H1 (cell line): Measurements from ENCODE around the gene ZNF536. TPM values are rescaled to one million over a fixed set of nuclear protein-coding genes. Genes with fewer than 3 reads are reported as not detected.

Source experiments
- CTCF ChIA-PET: fragments of 300-600 bp; sonication (Branson Sonifier 250); formaldehyde crosslinking; loops from one replicate; lab custom pipeline; 2021; ENCODE audit not compliant: partially characterized antibody; lab: Charles Lee
- POLR2A ChIA-PET: fragments of 300-600 bp; sonication (Branson Sonifier 250); formaldehyde crosslinking; loops from one replicate; lab custom pipeline; 2021; ENCODE audit warnings: inconsistent platforms; ENCODE audit not compliant: partially characterized antibody; lab: Charles Lee
- DNase-seq, 2 experiments: peaks; one replicate each; pipeline versions ENCODE4 v3.0.0 to v3.0.0-alpha.2; 2010 to 2022; ENCODE audit warnings: low spot score in 2 of 2, low read depth in 1 of 2, mixed read lengths in 1 of 2
- FAIRE-seq: peaks from 2 replicates; lab custom pipeline; 2011; peaks lifted over from hg19 to GRCh38; lab: Jason Lieb, UNC
- H2AFZ ChIP-seq: 2 replicates; pipeline ENCODE4 v1.8.1; 2012; ENCODE audit warnings: low read length, inconsistent platforms
- H2AK5ac ChIP-seq: 2 replicates; pipeline ENCODE4 v1.6.1; 2013; ENCODE audit warnings: low read depth, low read length
- H2BK120ac ChIP-seq: replicated peaks from 2 replicates; pipeline ENCODE3; 2013; ENCODE audit warnings: low read depth, low read length, inconsistent platforms
- H2BK12ac ChIP-seq: 2 replicates; pipeline ENCODE4 v1.6.1; 2013; ENCODE audit warnings: low read depth, low read length
- H2BK15ac ChIP-seq: 2 replicates; pipeline ENCODE4 v1.6.1; 2013; ENCODE audit warnings: low read length
- H2BK20ac ChIP-seq: 2 replicates; pipeline ENCODE4 v1.6.1; 2013; ENCODE audit warnings: low read length
- H2BK5ac ChIP-seq: 2 replicates; pipeline ENCODE4 v1.6.1; 2013; ENCODE audit warnings: low read depth, low read length
- H3K14ac ChIP-seq: 2 replicates; pipeline ENCODE4 v1.6.1; 2013; ENCODE audit warnings: inconsistent platforms; ENCODE audit not compliant: insufficient read length
- H3K18ac ChIP-seq: 2 replicates; pipeline ENCODE4 v1.6.1; 2013; ENCODE audit warnings: low read length; ENCODE audit errors: extremely low read depth
- H3K23ac ChIP-seq: 2 replicates; pipeline ENCODE4 v1.6.1; 2013; ENCODE audit warnings: inconsistent platforms; ENCODE audit not compliant: insufficient read length
- H3K23me2 ChIP-seq: 2 replicates; pipeline ENCODE4 v1.6.1; 2013; ENCODE audit warnings: low read depth, low read length
- H3K27ac ChIP-seq: 2 replicates; pipeline ENCODE4 v1.6.1; 2011; ENCODE audit warnings: low read depth, low read length, inconsistent platforms
- H3K27me3 ChIP-seq, 4 experiments: replicated peaks in 1 of 4; 1 replicate in 1 of 4; 2 replicates in 3 of 4; pipeline versions ENCODE4 v1.6.1 to v1.8.1; 2011 to 2013; ENCODE audit warnings: low read length in 3 of 4, mild to moderate bottlenecking in 3 of 4, inconsistent platforms in 2 of 4, mixed read lengths in 2 of 4, moderate library complexity in 1 of 4; ENCODE audit not compliant: control insufficient read depth in 3 of 4, insufficient read depth in 3 of 4; ENCODE audit errors: extremely low read depth in 1 of 4
- H3K36me3 ChIP-seq, 4 experiments: 2 replicates each; pipeline versions ENCODE4 v1.6.1 to v1.8.1; 2011 to 2013; ENCODE audit warnings: mild to moderate bottlenecking in 4 of 4, low read length in 3 of 4, moderate library complexity in 2 of 4, control low read depth in 1 of 4, inconsistent platforms in 1 of 4; ENCODE audit not compliant: insufficient read depth in 4 of 4, control insufficient read depth in 2 of 4
- H3K4ac ChIP-seq: replicated peaks from 2 replicates; pipeline ENCODE3; 2013; ENCODE audit warnings: low read length, low read depth, mixed read lengths, inconsistent platforms; ENCODE audit not compliant: insufficient read length
- H3K4me1 ChIP-seq, 4 experiments: replicated peaks in 1 of 4; 1 replicate in 1 of 4; 2 replicates in 3 of 4; pipeline versions ENCODE4 v1.6.1 to v1.8.1; 2011 to 2013; ENCODE audit warnings: low read length in 3 of 4, inconsistent platforms in 2 of 4, mixed read lengths in 1 of 4; ENCODE audit not compliant: insufficient read depth in 4 of 4, control insufficient read depth in 3 of 4
- H3K4me2 ChIP-seq, 2 experiments: 2 replicates each; pipeline versions ENCODE4 v1.6.1 to v1.8.1; 2011 to 2013; ENCODE audit warnings: low read depth in 2 of 2, low read length in 2 of 2, control low read depth in 1 of 2, inconsistent platforms in 1 of 2, mild to moderate bottlenecking in 1 of 2; ENCODE audit not compliant: insufficient read depth in 1 of 2
- H3K4me3 ChIP-seq, 4 experiments: fragments of 200-600, 300-600 bp in 1 of 4; sonication (generic), shearing (Covaris generic), sonication (Bioruptor Twin) in 1 of 4; 2 replicates each; pipeline versions ENCODE4 v1.5.1 to v1.8.1; 2011 to 2016; ENCODE audit warnings: low read length in 4 of 4, low read depth in 3 of 4, control low read depth in 2 of 4, inconsistent platforms in 2 of 4, mild to moderate bottlenecking in 2 of 4, mixed read lengths in 1 of 4, moderate library complexity in 1 of 4; ENCODE audit not compliant: insufficient read depth in 2 of 4; ENCODE audit errors: extremely low read depth in 1 of 4
- H3K56ac ChIP-seq: replicated peaks from 2 replicates; pipeline ENCODE3; 2013; ENCODE audit warnings: low read depth, mild to moderate bottlenecking, mixed read lengths, low read length, inconsistent platforms; ENCODE audit not compliant: insufficient read length
- H3K79me1 ChIP-seq: 2 replicates; pipeline ENCODE4 v1.6.1; 2013; ENCODE audit warnings: low read depth, low read length, control low read depth
- H3K79me2 ChIP-seq, 2 experiments: 2 replicates each; pipeline versions ENCODE4 v1.6.1 to v1.8.1; 2012 to 2013; ENCODE audit warnings: low read length in 2 of 2, mild to moderate bottlenecking in 2 of 2, inconsistent platforms in 1 of 2; ENCODE audit not compliant: insufficient read depth in 2 of 2, control insufficient read depth in 1 of 2
- H3K9ac ChIP-seq, 4 experiments: replicated peaks in 1 of 4; 1 replicate in 1 of 4; 2 replicates in 3 of 4; pipeline versions ENCODE4 v1.6.1 to v1.8.1; 2011 to 2013; ENCODE audit warnings: low read depth in 3 of 4, low read length in 3 of 4, control low read depth in 2 of 4, mild to moderate bottlenecking in 2 of 4, moderate library complexity in 2 of 4, inconsistent platforms in 1 of 4; ENCODE audit errors: extremely low read depth in 1 of 4
- H3K9me3 ChIP-seq, 2 experiments: 2 replicates each; pipeline versions ENCODE4 v1.6.1 to v1.8.1; 2012 to 2013; ENCODE audit warnings: mild to moderate bottlenecking in 2 of 2, moderate library complexity in 2 of 2, control low read depth in 1 of 2, inconsistent platforms in 1 of 2, low read depth in 1 of 2, low read length in 1 of 2, mixed read lengths in 1 of 2; ENCODE audit not compliant: insufficient read depth in 2 of 2
- H4K20me1 ChIP-seq, 2 experiments: replicated peaks in 1 of 2; 2 replicates each; pipeline versions ENCODE3 to v1.8.1; 2011 to 2013; ENCODE audit warnings: inconsistent platforms in 2 of 2, low read length in 2 of 2, mild to moderate bottlenecking in 1 of 2; ENCODE audit not compliant: insufficient read depth in 2 of 2, control insufficient read depth in 1 of 2
- H4K5ac ChIP-seq: 2 replicates; pipeline ENCODE4 v1.6.1; 2013; ENCODE audit warnings: low read length, low read depth, mixed read lengths, inconsistent platforms; ENCODE audit not compliant: insufficient read length
- H4K8ac ChIP-seq: 2 replicates; pipeline ENCODE4 v1.8.0; 2013; ENCODE audit warnings: mild to moderate bottlenecking, moderate library complexity, low read length, inconsistent platforms; ENCODE audit not compliant: insufficient read depth; ENCODE audit errors: extremely low read depth
- H4K91ac ChIP-seq: replicated peaks from 2 replicates; pipeline ENCODE3; 2013; ENCODE audit warnings: low read length, mixed read lengths, inconsistent platforms; ENCODE audit not compliant: insufficient read length
- BCL11A ChIP-seq, 2 experiments: IDR thresholded peaks; one replicate each; pipeline ENCODE4 v1.6.1; 2011; ENCODE audit warnings: low read depth in 2 of 2, low read length in 2 of 2, mild to moderate bottlenecking in 2 of 2
- BRCA1 ChIP-seq: IDR thresholded peaks from 2 replicates; pipeline ENCODE4 v1.6.1; 2012; ENCODE audit warnings: low read depth, low read length, improper control_type of control experiment
- CEBPB ChIP-seq: IDR thresholded peaks from 2 replicates; pipeline ENCODE4 v1.6.1; 2012; ENCODE audit warnings: low read depth, low read length
- CREB1 ChIP-seq: IDR thresholded peaks from 2 replicates; pipeline ENCODE4 v1.6.1; 2012; ENCODE audit warnings: inconsistent platforms
- NANOG ChIP-seq: IDR thresholded peaks from 2 replicates; pipeline ENCODE4 v1.6.1; 2011; ENCODE audit warnings: low read length, low read depth, mild to moderate bottlenecking, inconsistent platforms; ENCODE audit not compliant: insufficient read depth, poor library complexity, severe bottlenecking
- PHF8 ChIP-seq: fragments of 200-600 bp; sonication (generic); conservative IDR thresholded peaks from 2 replicates; pipeline ENCODE4 v1.7.1; 2012; ENCODE audit warnings: low read depth, mild to moderate bottlenecking, inconsistent platforms, low read length, moderate library complexity
- POLR2AphosphoS5 ChIP-seq: IDR thresholded peaks from 2 replicates; pipeline ENCODE4 v1.6.1; 2011; ENCODE audit warnings: low read depth, low read length
- RBBP5 ChIP-seq: IDR thresholded peaks from 2 replicates; pipeline ENCODE4 v1.7.1; 2012; ENCODE audit warnings: low read depth, mild to moderate bottlenecking, inconsistent platforms, low read length, moderate library complexity, borderline replicate concordance
- RFX5 ChIP-seq: IDR thresholded peaks from 2 replicates; pipeline ENCODE4 v1.6.1; 2011; ENCODE audit warnings: low read depth, low read length, improper control_type of control experiment, borderline replicate concordance
- SIN3A ChIP-seq, 2 experiments: IDR thresholded peaks in 1 of 2; conservative IDR thresholded peaks in 1 of 2; 2 replicates each; pipeline ENCODE4 v1.6.1; 2011 to 2012; ENCODE audit warnings: low read length in 2 of 2, improper control_type of control experiment in 1 of 2, low read depth in 1 of 2, mild to moderate bottlenecking in 1 of 2
- SP1 ChIP-seq: IDR thresholded peaks from 2 replicates; pipeline ENCODE4 v1.6.1; 2011; ENCODE audit warnings: low read depth, low read length
- TBP ChIP-seq: IDR thresholded peaks from 2 replicates; pipeline ENCODE4 v1.6.1; 2011; ENCODE audit warnings: low read depth, low read length, improper control_type of control experiment
- WGBS, 2 experiments: shearing (Covaris generic) in 1 of 2; methylation state at CpG; one replicate each; pipeline versions ENCODE4 v1.1.6 to v1.1.7; 2013 to 2015; ENCODE audit warnings: low lambda C conversion rate in 2 of 2, mixed read lengths in 2 of 2, inconsistent platforms in 1 of 2, low coverage in 1 of 2, missing lambda C conversion rate in 1 of 2; ENCODE audit not compliant: insufficient replicate concordance in 2 of 2, insufficient coverage in 1 of 2, insufficient read length in 1 of 2; ENCODE audit errors: extremely low coverage in 1 of 2, missing lambda C conversion rate in 1 of 2; 5-methylcytosine and 5-hydroxymethylcytosine counted together
- polyA plus RNA-seq, 7 experiments: library from polyadenylated mRNA; depleted of rRNA in 3 of 7; stranded (reverse) in 5 of 7; unstranded in 2 of 7; fragments of >200 nt in 5 of 7; fragments of 200-250 nt in 2 of 7; gene quantifications; 1 replicate in 5 of 7; 2 replicates in 1 of 7; 4 replicates in 1 of 7; pipeline versions ENCODE4 v1.2.1 to v1.2.3, GENCODE V29; 2011 to 2013; ENCODE audit warnings: missing spikeins in 2 of 7, mixed read lengths in 2 of 7
- total RNA-seq: library from RNA; stranded (reverse); fragmentation: NEBNext Ultra II Directional; extraction: Animal tissue kit (Norgen Biotek cat#: 25700); gene quantifications from 2 replicates; pipeline ENCODE4 v1.2.1, GENCODE V29; 2021
- TF ChIP-seq, protein P1 (sequence below): IDR thresholded peaks from 2 replicates; pipeline ENCODE4 v1.6.1; 2012; ENCODE audit warnings: inconsistent platforms

Gene ZNF536
- total and polyA plus RNA-seq, 2 of the 8 experiments (the other 6 are each of a cell fraction or from before 2014, with no cell fraction given): 0.09 to 0.11 TPM

DNA sequence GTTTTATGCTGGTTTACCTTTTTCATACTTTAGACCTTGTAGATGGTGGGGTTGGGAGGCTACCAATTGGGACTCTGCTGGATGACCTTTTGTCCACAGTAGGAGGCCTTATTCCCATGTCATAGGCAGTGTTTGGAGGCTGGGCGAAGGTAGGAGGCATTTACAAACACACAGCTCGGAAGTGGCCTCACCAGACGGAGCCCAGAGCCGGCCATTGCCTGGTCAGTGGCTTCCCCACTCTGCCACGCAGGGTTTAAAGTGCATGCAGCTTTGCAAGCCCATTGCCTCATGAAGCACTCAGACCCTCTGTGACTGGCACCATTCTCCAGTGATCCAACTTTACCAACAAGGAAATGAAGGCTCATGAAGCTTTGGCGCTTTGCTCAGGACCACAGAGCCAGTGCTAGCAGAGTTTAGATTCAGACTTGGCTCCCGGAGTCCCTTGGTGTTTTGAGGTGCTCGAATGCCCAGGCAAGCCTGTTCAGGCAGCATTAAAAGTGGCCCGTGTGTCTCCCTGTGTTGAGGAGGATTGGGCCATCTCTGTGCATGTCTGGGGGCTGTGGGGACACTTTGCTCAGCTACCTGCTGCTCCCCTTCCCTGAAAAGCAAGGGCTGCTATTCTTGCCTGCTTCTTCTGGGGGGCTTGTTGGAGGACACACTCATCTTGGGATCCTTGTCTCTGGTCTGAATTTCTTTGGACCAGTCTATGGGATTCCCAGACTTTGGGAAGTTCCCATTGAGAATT lies 148.7 kb downstream of the ZNF536 start:
- no peak overlapping the region for H2BK5ac ChIP-seq
- no peaks in the 10 kb centered on the region for H3K79me1 ChIP-seq
- peaks cover 0 to 7% (median 4%) of the 10 kb centered on the region in 4 experiments; a peak in 4 of 7 replicates for H3K4me1 ChIP-seq
- H3K9ac ChIP-seq: no peak overlapping the region
- no peak overlapping the region for H3K4me2 ChIP-seq
- H3K4me3 ChIP-seq: no peak overlapping the region
- DNase-seq (no peak), FAIRE-seq (no peak)
- H3K9me3 ChIP-seq: no peaks in the 10 kb centered on the region
- no peak overlapping the region for H4K91ac ChIP-seq
- CTCF ChIA-PET: interaction anchor here (0.6 to 2.2 kb wide), 3 partner anchors 10 to 195 kb away, joined by 3 to 6 read pairs (median 4); no protein-coding TSS in a partner anchor
- POLR2A ChIA-PET: no interaction called here
- H3K23me2 ChIP-seq: no peaks in the 10 kb centered on the region
- H2BK120ac ChIP-seq: no peak overlapping the region
- H3K56ac ChIP-seq: no peak overlapping the region
- no peak overlapping the region for H3K14ac ChIP-seq
- H3K36me3 ChIP-seq: no peaks in the 10 kb centered on the region
- peak overlapping the region; percentile 14; the same call in 1 of the 2 replicates for H3K18ac ChIP-seq
- H2AFZ ChIP-seq: no peak overlapping the region
- H4K5ac ChIP-seq: no peak overlapping the region
- H3K23ac ChIP-seq: no peak overlapping the region
- no peak overlapping the region for H4K8ac ChIP-seq
- no peaks in the 10 kb centered on the region for H3K79me2 ChIP-seq
- no peak overlapping the region for H3K27ac ChIP-seq
- no peaks in the 10 kb centered on the region for H3K27me3 ChIP-seq
- no peak overlapping the region for H2BK12ac ChIP-seq
- no peak overlapping the region for H2AK5ac ChIP-seq
- 92% methylated on average over 9 of the region's 9 CpGs; no CpG with 5 or more reads in 1 of the 2 experiments for WGBS, 2 experiments
- no peak overlapping the region for H3K4ac ChIP-seq
- H2BK15ac ChIP-seq: no peak overlapping the region; the same call in 1 of the 2 replicates
- no peaks in the 10 kb centered on the region for H4K20me1 ChIP-seq
- no peak overlapping the region for H2BK20ac ChIP-seq
- TF ChIP-seq, protein P1, sequence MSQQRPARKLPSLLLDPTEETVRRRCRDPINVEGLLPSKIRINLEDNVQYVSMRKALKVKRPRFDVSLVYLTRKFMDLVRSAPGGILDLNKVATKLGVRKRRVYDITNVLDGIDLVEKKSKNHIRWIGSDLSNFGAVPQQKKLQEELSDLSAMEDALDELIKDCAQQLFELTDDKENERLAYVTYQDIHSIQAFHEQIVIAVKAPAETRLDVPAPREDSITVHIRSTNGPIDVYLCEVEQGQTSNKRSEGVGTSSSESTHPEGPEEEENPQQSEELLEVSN: no peak
- TF ChIP-seq NANOG (no peak), CEBPB (no peak), SP1 (no peak), SIN3A (conservative IDR thresholded peaks at IDR 0.05 in 1 of 2, IDR thresholded peaks at IDR 0.05 in 1 of 2; ENCODE audit: low read depth in 1 of 2, low read length in 2 of 2) (no peak), PHF8 (no peak), RBBP5 (no peak), BCL11A (IDR thresholded peaks at IDR 0.05; ENCODE audit: low read depth in 2 of 2, low read length in 2 of 2) (no peak), CREB1 (no peak), RFX5 (no peak), POLR2AphosphoS5 (no peak), BRCA1 (no peak), TBP (no peak)
